SK-N-SH (cell line): Measurements from ENCODE around the gene DNAJC17.

Source experiments
- EZH2phosphoT487 ChIP-seq: fragments of 200-600 bp; sonication (generic); IDR thresholded peaks from 2 replicates; pipeline ENCODE4 v1.6.1; 2017; ENCODE audit warnings: low read depth, mixed run types, mild to moderate bottlenecking, antibody characterized with exemption, moderate library complexity, borderline replicate concordance
- FOXJ3 ChIP-seq: sonication (generic); formaldehyde crosslinking; IDR thresholded peaks from 2 replicates; pipeline ENCODE4 v1.5.1; 2020; ENCODE audit warnings: mild to moderate bottlenecking, missing genetic modification reagents
- FOXM1 ChIP-seq: IDR thresholded peaks from 2 replicates; pipeline ENCODE4 v1.4.0; 2012; ENCODE audit warnings: low read depth, mild to moderate bottlenecking
- MEF2A ChIP-seq: IDR thresholded peaks from 2 replicates; pipeline ENCODE4 v1.4.0; 2012; ENCODE audit warnings: low read depth, borderline replicate concordance
- NRF1 ChIP-seq: IDR thresholded peaks from 2 replicates; pipeline ENCODE4 v1.6.1; 2012; ENCODE audit warnings: low read depth, mild to moderate bottlenecking, low read length
- REST ChIP-seq: IDR thresholded peaks from 2 replicates; pipeline ENCODE4 v1.6.1; 2012; ENCODE audit warnings: mild to moderate bottlenecking, low read depth, low read length, moderate library complexity
- RFX5 ChIP-seq: IDR thresholded peaks from 2 replicates; pipeline ENCODE4 v1.6.1; 2012; ENCODE audit warnings: mild to moderate bottlenecking, improper control_type of control experiment, low read length
- SMC3 ChIP-seq: IDR thresholded peaks from 2 replicates; pipeline ENCODE4 v1.6.1; 2012; ENCODE audit warnings: low read depth, low read length, improper control_type of control experiment
- TAF1 ChIP-seq: IDR thresholded peaks from 2 replicates; pipeline ENCODE4 v1.6.1; 2012; ENCODE audit warnings: low read depth, mild to moderate bottlenecking, low read length, moderate library complexity, borderline replicate concordance
- TF ChIP-seq, protein P1 (sequence below): fragments of 200-600 bp; sonication (generic); IDR thresholded peaks from 2 replicates; pipeline ENCODE4 v1.6.1; 2017; ENCODE audit warnings: antibody characterized with exemption, mild to moderate bottlenecking, moderate library complexity

DNA sequence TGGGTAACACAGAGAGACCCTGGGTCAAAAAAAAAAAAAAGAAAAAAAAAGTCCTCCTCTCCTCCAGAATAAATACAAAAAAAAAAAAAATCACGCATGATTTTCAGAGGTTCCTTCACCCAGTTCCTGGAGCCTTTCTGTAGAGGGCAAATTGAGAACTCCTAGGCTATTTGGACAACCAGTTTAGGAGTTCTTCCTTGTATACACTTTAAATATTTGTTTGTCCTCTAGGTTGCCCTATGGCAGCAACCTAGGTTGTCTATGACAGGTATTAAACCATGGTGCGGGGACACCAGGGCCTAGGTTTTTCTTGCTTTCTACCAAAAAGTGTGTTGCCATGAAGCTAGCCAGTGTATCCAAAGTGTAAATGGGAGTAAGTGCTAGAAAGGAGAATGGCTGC lies 4.2 kb downstream of the DNAJC17 start:
- TF ChIP-seq, protein P1, sequence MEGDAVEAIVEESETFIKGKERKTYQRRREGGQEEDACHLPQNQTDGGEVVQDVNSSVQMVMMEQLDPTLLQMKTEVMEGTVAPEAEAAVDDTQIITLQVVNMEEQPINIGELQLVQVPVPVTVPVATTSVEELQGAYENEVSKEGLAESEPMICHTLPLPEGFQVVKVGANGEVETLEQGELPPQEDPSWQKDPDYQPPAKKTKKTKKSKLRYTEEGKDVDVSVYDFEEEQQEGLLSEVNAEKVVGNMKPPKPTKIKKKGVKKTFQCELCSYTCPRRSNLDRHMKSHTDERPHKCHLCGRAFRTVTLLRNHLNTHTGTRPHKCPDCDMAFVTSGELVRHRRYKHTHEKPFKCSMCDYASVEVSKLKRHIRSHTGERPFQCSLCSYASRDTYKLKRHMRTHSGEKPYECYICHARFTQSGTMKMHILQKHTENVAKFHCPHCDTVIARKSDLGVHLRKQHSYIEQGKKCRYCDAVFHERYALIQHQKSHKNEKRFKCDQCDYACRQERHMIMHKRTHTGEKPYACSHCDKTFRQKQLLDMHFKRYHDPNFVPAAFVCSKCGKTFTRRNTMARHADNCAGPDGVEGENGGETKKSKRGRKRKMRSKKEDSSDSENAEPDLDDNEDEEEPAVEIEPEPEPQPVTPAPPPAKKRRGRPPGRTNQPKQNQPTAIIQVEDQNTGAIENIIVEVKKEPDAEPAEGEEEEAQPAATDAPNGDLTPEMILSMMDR = no peak
- TF ChIP-seq EZH2phosphoT487 (no peak), FOXJ3 (CRISPR knock-in tag) (no peak), NRF1 (no peak), TAF1 (no peak), REST (no peak), SMC3 (no peak), MEF2A (no peak), RFX5 (no peak), FOXM1 (no peak)
